ENCODE data around the gene CERS5.

CERS5 gene, protein sequence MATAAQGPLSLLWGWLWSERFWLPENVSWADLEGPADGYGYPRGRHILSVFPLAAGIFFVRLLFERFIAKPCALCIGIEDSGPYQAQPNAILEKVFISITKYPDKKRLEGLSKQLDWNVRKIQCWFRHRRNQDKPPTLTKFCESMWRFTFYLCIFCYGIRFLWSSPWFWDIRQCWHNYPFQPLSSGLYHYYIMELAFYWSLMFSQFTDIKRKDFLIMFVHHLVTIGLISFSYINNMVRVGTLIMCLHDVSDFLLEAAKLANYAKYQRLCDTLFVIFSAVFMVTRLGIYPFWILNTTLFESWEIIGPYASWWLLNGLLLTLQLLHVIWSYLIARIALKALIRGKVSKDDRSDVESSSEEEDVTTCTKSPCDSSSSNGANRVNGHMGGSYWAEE

DNA sequence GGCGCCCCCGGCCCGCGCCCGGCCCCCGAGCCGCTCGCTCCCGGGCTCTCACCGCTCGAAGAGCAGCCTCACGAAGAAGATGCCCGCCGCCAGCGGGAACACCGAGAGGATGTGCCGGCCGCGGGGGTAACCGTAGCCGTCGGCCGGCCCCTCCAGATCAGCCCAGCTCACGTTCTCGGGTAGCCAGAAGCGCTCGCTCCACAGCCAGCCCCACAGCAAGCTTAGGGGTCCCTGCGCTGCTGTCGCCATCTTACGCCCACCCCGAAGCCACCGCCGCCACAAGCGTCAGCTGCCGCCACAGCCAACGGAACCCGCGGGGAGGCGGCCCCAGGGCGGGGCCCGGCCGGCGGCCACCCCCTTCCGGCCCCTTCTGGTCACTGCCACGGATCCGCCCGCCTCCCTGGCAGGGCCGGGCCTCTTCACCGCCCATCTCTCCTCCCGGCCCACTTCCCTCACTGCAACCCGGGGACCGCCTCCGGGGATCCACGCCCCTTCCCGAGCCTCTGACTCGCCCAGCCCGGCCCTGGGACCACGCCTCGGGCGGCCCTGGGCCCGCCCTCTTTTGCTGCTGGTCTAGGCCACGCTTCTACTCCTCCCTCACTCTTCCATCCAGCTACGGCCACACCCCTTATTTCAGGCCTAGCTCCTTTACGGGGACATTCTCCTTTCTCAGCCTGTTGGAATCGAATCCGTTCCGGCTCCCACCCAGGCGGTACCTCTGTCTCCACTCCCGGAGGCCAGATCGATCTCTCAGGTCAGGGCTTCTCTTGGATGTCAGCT, at the start of gene CERS5:
Gene CERS5, minus strand, starts transcription at position 321 of the 780 bp plus-strand sequence. Its CDS starts 72 bp downstream, at position 249.
- Histone ChIP-seq H3K9ac (ENCODE audit: low read depth in 1 of 2, low read length in 2 of 2) (peak within 1 kb of the TSS; percentile 69 to 75), H3K36me3 (ENCODE audit: control insufficient read depth in 1 of 2, insufficient read depth in 2 of 2, low read length in 2 of 2) (no peaks in the 10 kb centered on the region), H3K4me3 (ENCODE audit: low read depth in 1 of 2, low read length in 2 of 2) (peak within 1 kb of the TSS; percentile 84)

DNA sequence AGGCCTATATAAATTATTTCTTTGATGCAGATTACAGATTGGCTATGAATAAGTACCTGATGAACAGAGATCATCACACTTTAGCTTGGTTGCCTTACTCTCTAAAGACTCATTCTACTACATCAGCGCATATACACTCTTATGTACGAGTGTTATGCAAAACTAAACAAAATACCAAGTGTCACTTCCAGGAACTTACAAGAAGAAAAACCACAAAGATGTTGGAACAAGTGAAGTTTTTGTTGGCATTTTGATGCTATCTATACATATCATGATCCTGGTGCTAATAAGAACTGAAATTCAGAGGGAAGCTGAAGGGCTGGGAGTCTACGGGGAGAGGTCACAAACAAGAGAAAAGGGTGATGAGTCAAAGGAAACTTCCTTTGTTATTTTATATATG, 47.9 kb upstream of the CERS5 start:
- Histone ChIP-seq H3K4me1 (ENCODE audit: control insufficient read depth in 1 of 2, insufficient read depth in 2 of 2, low read length in 2 of 2) (peaks cover 0 to 11% of the 10 kb centered on the region in 2 donors), H3K27me3 (ENCODE audit: control insufficient read depth in 1 of 2, insufficient read depth in 2 of 2, low read length in 2 of 2) (no peaks in the 10 kb centered on the region), H3K4me3 (ENCODE audit: low read depth in 1 of 2, low read length in 2 of 2) (no peak overlapping the region), H3K27ac (ENCODE audit: low read depth, low read length) (no peak overlapping the region), H3K36me3 (ENCODE audit: control insufficient read depth in 1 of 2, insufficient read depth in 2 of 2, low read length in 2 of 2) (peaks cover 9 to 54% of the 10 kb centered on the region in 2 donors), H3K9ac (ENCODE audit: low read depth in 1 of 2, low read length in 2 of 2) (no peak overlapping the region), H3K9me3 (ENCODE audit: control insufficient read depth in 1 of 2, low read length in 2 of 2) (no peaks in the 10 kb centered on the region)

More for the DNA sequence above, at the start of gene CERS5:
- Histone ChIP-seq H3K4me1 (ENCODE audit: control insufficient read depth in 1 of 2, insufficient read depth in 2 of 2, low read length in 2 of 2) (peaks cover 4 to 11% of the 10 kb centered on the region in 2 donors), H3K27ac (ENCODE audit: low read depth, low read length) (peak within 1 kb of the TSS; percentile 88), H3K27me3 (ENCODE audit: control insufficient read depth in 1 of 2, insufficient read depth in 2 of 2, low read length in 2 of 2) (no peaks in the 10 kb centered on the region), H3K9me3 (ENCODE audit: control insufficient read depth in 1 of 2, low read length in 2 of 2) (no peaks in the 10 kb centered on the region)

DNA sequence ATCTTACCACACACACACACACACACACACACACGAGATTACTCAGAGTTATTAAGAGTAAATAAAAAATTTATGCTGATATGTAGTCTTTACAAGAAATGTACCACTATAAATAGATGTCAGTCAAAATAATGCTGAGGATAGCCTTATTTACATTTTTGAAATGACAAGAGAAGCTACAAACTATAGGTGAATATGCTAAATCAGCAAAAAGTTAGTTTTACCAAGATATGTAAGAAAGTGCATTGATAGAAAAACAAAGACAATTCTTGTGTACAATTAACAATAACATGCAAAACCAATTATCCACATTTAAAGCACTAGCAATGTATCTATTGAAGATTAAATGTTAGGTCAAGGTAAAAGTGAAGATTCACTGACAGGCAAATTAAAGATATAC, 46.8 kb upstream of the CERS5 start:
- peaks cover 0 to 11% of the 10 kb centered on the region in 2 donors for H3K4me1 ChIP-seq (ENCODE audit: control insufficient read depth in 1 of 2, insufficient read depth in 2 of 2, low read length in 2 of 2)
- no peaks in the 10 kb centered on the region for H3K9me3 ChIP-seq (ENCODE audit: control insufficient read depth in 1 of 2, low read length in 2 of 2)
- H3K27me3 ChIP-seq (ENCODE audit: control insufficient read depth in 1 of 2, insufficient read depth in 2 of 2, low read length in 2 of 2) = no peaks in the 10 kb centered on the region
- H3K4me3 ChIP-seq (ENCODE audit: low read depth in 1 of 2, low read length in 2 of 2) = no peak overlapping the region
- peaks cover 9 to 52% of the 10 kb centered on the region in 2 donors for H3K36me3 ChIP-seq (ENCODE audit: control insufficient read depth in 1 of 2, insufficient read depth in 2 of 2, low read length in 2 of 2)
- no peak overlapping the region for H3K27ac ChIP-seq (ENCODE audit: low read depth, low read length)
- no peak overlapping the region for H3K9ac ChIP-seq (ENCODE audit: low read depth in 1 of 2, low read length in 2 of 2)

DNA sequence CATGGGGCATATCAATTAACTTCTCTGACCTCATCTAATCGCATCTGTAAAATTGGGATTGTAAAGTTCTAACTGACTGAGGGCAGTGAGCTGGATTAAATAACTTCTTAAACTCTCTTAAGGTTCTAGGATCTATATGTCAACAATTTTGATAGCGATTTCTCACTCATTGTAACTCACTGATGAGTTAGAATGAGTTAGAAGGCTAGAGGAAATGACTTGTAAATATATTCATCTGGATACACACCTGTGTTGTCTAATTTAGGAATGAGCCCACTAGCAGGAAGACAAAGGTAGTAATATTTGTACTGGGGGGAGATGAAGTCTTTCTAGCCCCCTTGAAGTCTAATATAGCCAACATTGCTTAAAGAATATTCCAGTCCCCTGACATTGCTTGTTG, 46.3 kb upstream of the CERS5 start:
- peaks cover 0 to 11% of the 10 kb centered on the region in 2 donors for H3K4me1 ChIP-seq (ENCODE audit: control insufficient read depth in 1 of 2, insufficient read depth in 2 of 2, low read length in 2 of 2)
- H3K4me3 ChIP-seq (ENCODE audit: low read depth in 1 of 2, low read length in 2 of 2) = no peak overlapping the region
- H3K27me3 ChIP-seq (ENCODE audit: control insufficient read depth in 1 of 2, insufficient read depth in 2 of 2, low read length in 2 of 2) = no peaks in the 10 kb centered on the region
- no peak overlapping the region for H3K9ac ChIP-seq (ENCODE audit: low read depth in 1 of 2, low read length in 2 of 2)
- no peak overlapping the region for H3K27ac ChIP-seq (ENCODE audit: low read depth, low read length)
- no peaks in the 10 kb centered on the region for H3K9me3 ChIP-seq (ENCODE audit: control insufficient read depth in 1 of 2, low read length in 2 of 2)
- peaks cover 9 to 53% of the 10 kb centered on the region in 2 donors for H3K36me3 ChIP-seq (ENCODE audit: control insufficient read depth in 1 of 2, insufficient read depth in 2 of 2, low read length in 2 of 2)

DNA sequence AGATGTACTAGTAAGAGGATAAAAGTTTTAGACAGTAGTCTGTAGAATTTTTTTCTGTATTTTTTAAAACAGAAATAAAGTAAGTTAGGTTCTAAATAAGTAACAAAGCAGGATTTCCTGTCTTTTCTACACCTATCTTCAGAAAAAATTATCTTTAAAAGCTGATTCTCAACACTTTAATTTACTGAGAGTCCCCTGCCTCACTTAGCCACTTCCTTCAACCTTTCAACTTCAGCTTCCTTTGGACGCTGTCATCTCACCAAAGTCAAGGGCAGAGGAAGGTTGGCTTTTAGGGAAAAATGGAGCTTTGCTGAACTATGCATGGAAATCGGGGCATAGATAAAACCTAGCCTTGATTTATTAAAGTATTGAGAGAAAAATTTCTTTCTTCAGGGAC, 44.9 kb upstream of the CERS5 start:
- no peak overlapping the region for H3K9ac ChIP-seq (ENCODE audit: low read depth in 1 of 2, low read length in 2 of 2)
- H3K27ac ChIP-seq (ENCODE audit: low read depth, low read length) = no peak overlapping the region
- no peaks in the 10 kb centered on the region for H3K9me3 ChIP-seq (ENCODE audit: control insufficient read depth in 1 of 2, low read length in 2 of 2)
- H3K4me3 ChIP-seq (ENCODE audit: low read depth in 1 of 2, low read length in 2 of 2) = no peak overlapping the region
- H3K4me1 ChIP-seq (ENCODE audit: control insufficient read depth in 1 of 2, insufficient read depth in 2 of 2, low read length in 2 of 2) = peaks cover 0 to 11% of the 10 kb centered on the region in 2 donors
- H3K27me3 ChIP-seq (ENCODE audit: control insufficient read depth in 1 of 2, insufficient read depth in 2 of 2, low read length in 2 of 2) = no peaks in the 10 kb centered on the region
- H3K36me3 ChIP-seq (ENCODE audit: control insufficient read depth in 1 of 2, insufficient read depth in 2 of 2, low read length in 2 of 2) = peaks cover 7 to 41% of the 10 kb centered on the region in 2 donors

DNA sequence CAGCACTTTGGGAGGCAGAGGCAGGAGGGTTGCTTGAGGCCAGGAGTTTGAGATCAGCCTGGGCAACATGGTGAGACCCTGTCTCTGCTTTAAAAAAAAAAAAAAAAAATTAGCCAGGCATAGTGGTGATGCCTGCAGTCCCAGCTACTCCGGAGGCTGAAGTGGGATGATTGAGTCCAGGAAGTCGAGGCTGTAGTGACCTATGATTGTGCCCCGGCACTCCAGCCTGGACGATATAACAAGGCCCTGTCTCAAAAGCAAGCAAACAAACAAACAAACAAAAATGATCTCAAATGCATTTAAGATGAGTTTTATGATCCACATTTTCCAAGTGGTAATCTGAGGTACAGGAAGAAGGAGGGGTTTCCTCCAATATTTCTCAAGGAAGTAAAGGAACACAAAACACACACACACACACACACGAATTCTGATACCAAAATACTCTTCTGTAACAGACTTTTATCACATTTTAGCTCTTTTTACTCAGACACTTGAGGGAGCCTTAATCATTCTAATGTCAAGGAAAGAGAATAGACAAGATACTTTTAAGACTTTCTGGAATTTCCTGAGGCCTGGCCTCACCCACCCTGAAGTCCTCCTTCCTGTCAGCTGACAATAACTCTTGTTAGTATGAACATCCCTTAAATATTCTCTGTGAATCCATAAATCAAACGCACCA, 44.4 kb upstream of the CERS5 start:
- H3K27me3 ChIP-seq (ENCODE audit: control insufficient read depth in 1 of 2, insufficient read depth in 2 of 2, low read length in 2 of 2) = no peaks in the 10 kb centered on the region
- no peak overlapping the region for H3K9ac ChIP-seq (ENCODE audit: low read depth in 1 of 2, low read length in 2 of 2)
- no peak overlapping the region for H3K27ac ChIP-seq (ENCODE audit: low read depth, low read length)
- H3K4me3 ChIP-seq (ENCODE audit: low read depth in 1 of 2, low read length in 2 of 2) = no peak overlapping the region
- H3K4me1 ChIP-seq (ENCODE audit: control insufficient read depth in 1 of 2, insufficient read depth in 2 of 2, low read length in 2 of 2) = peaks cover 0 to 11% of the 10 kb centered on the region in 2 donors
- H3K9me3 ChIP-seq (ENCODE audit: control insufficient read depth in 1 of 2, low read length in 2 of 2) = no peaks in the 10 kb centered on the region
- H3K36me3 ChIP-seq (ENCODE audit: control insufficient read depth in 1 of 2, insufficient read depth in 2 of 2, low read length in 2 of 2) = peaks cover 8 to 39% of the 10 kb centered on the region in 2 donors

DNA sequence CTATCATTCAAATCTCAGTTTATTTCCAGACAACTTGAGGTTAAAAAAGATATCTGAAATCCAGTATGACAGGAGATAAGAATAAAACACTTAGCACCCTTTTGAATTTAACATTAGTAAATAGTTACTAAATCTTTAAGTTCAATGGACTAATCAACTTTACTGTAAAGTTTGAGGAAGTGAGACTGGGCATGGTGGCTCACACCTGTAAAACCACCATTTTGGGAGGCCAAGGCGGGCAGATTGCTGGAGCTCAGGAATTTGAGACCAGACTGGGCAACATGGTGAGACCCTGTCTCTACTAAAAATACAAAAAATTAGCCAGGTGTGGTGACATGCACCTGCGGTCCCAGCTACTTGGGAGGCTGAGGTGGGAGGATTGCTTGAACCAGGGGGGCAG, 40.3 kb upstream of the CERS5 start:
- peaks cover 28 to 47% of the 10 kb centered on the region in 2 donors for H3K36me3 ChIP-seq (ENCODE audit: control insufficient read depth in 1 of 2, insufficient read depth in 2 of 2, low read length in 2 of 2)
- no peaks in the 10 kb centered on the region for H3K9me3 ChIP-seq (ENCODE audit: control insufficient read depth in 1 of 2, low read length in 2 of 2)
- no peaks in the 10 kb centered on the region for H3K27me3 ChIP-seq (ENCODE audit: control insufficient read depth in 1 of 2, insufficient read depth in 2 of 2, low read length in 2 of 2)
- peaks cover 2 to 11% of the 10 kb centered on the region in 2 donors for H3K4me1 ChIP-seq (ENCODE audit: control insufficient read depth in 1 of 2, insufficient read depth in 2 of 2, low read length in 2 of 2)
- H3K27ac ChIP-seq (ENCODE audit: low read depth, low read length) = no peak overlapping the region
- H3K4me3 ChIP-seq (ENCODE audit: low read depth in 1 of 2, low read length in 2 of 2) = no peak overlapping the region
- no peak overlapping the region for H3K9ac ChIP-seq (ENCODE audit: low read depth in 1 of 2, low read length in 2 of 2)

DNA sequence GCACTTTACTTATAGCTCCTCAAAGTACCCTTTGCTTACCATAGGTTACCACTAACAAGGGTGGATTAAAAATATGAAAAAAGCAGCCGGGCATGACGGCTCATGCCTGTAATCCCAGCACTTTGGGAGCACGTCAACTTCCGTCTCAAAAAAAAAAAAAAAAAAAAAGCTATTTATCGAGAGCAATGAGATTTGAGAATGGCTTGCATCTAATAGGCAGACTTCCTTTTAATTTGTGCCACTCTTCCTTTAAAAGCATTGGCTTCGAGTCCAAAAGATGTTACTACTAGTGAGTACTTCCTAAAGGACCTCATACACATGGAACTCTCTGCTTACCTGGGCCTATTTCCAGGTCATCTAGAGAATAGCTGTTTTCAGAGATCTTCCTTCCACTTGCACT, 38.5 kb upstream of the CERS5 start:
- no peak overlapping the region for H3K4me3 ChIP-seq (ENCODE audit: low read depth in 1 of 2, low read length in 2 of 2)
- H3K27ac ChIP-seq (ENCODE audit: low read depth, low read length) = no peak overlapping the region
- no peaks in the 10 kb centered on the region for H3K9me3 ChIP-seq (ENCODE audit: control insufficient read depth in 1 of 2, low read length in 2 of 2)
- peaks cover 27 to 54% of the 10 kb centered on the region in 2 donors for H3K36me3 ChIP-seq (ENCODE audit: control insufficient read depth in 1 of 2, insufficient read depth in 2 of 2, low read length in 2 of 2)
- H3K27me3 ChIP-seq (ENCODE audit: control insufficient read depth in 1 of 2, insufficient read depth in 2 of 2, low read length in 2 of 2) = no peaks in the 10 kb centered on the region
- H3K9ac ChIP-seq (ENCODE audit: low read depth in 1 of 2, low read length in 2 of 2) = no peak overlapping the region
- peaks cover 6% of the 10 kb centered on the region in 2 donors for H3K4me1 ChIP-seq (ENCODE audit: control insufficient read depth in 1 of 2, insufficient read depth in 2 of 2, low read length in 2 of 2)

DNA sequence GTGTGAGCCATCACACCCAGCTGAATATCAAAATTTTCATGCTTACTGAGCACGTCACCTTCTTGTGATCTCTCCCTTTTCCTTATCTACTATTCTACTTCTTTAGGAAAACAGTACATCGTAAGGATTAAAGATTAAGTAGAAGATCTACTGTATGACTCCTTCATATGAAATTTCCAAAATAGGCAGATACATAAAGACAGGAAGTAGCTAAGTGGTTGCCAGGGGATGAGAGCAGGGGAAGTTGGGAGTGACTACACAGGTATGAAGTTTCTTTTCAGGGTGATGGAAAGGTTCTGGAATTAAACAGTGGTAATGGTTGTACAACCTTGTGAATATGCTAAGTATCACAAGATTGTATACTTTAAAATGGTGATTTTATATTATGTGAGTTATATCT, 36.5 kb upstream of the CERS5 start:
- Histone ChIP-seq H3K27ac (ENCODE audit: low read depth, low read length) (no peak overlapping the region), H3K27me3 (ENCODE audit: control insufficient read depth in 1 of 2, insufficient read depth in 2 of 2, low read length in 2 of 2) (no peaks in the 10 kb centered on the region), H3K4me1 (ENCODE audit: control insufficient read depth in 1 of 2, insufficient read depth in 2 of 2, low read length in 2 of 2) (peaks cover 6% of the 10 kb centered on the region in 2 donors), H3K4me3 (ENCODE audit: low read depth in 1 of 2, low read length in 2 of 2) (no peak overlapping the region), H3K36me3 (ENCODE audit: control insufficient read depth in 1 of 2, insufficient read depth in 2 of 2, low read length in 2 of 2) (peaks cover 33 to 58% of the 10 kb centered on the region in 2 donors), H3K9ac (ENCODE audit: low read depth in 1 of 2, low read length in 2 of 2) (no peak overlapping the region), H3K9me3 (ENCODE audit: control insufficient read depth in 1 of 2, low read length in 2 of 2) (no peaks in the 10 kb centered on the region)
